Measurements from ENCODE around the gene NAPG. TPM values are rescaled to one million over a fixed set of nuclear protein-coding genes. Genes with fewer than 3 reads are reported as not detected.
"Not testable (repeated sequence)": the region's sequence is repeated elsewhere in the genome, so short reads cannot be mapped to it uniquely, and the experiment has no call there.

The NAPG gene
- total RNA-seq, 2 experiments from 2014 or later: 28.7 to 29.8 TPM

- no peaks in the 10 kb centered on the region for H3K9me3 Mint-ChIP-seq
- peaks cover 31% of the 10 kb centered on the region for H3K36me3 Mint-ChIP-seq
- POLR2A ChIA-PET: no interaction called here
- peaks cover 4% of the 10 kb centered on the region for H3K4me1 Mint-ChIP-seq
- no peaks in the 10 kb centered on the region for H3K27me3 Mint-ChIP-seq
- ATAC-seq (ENCODE audit: low read depth): no peak
- H3K27ac Mint-ChIP-seq: no peak overlapping the region
- no peak for DNase-seq
- H3K4me3 Mint-ChIP-seq: no peak overlapping the region
Measured at GRCh38 chr18:10543277-10543676, 17.4 kb downstream of the NAPG start.

- Mint-ChIP-seq H3K27ac (no peak overlapping the region), H3K36me3 (peaks cover 28% of the 10 kb centered on the region), H3K4me3 (no peak overlapping the region), H3K27me3 (no peaks in the 10 kb centered on the region), H3K4me1 (peaks cover 4% of the 10 kb centered on the region), H3K9me3 (no peaks in the 10 kb centered on the region)
- POLR2A ChIA-PET: no interaction called here
- no peak for DNase-seq
- no peak for ATAC-seq (ENCODE audit: low read depth)
Measured at GRCh38 chr18:10544093-10544748, 18.4 kb downstream of the NAPG start.

GRCh38 chr18:10546557-10547300 is 20.9 kb downstream of the NAPG start:
- Mint-ChIP-seq H3K9me3 (no peaks in the 10 kb centered on the region), H3K36me3 (peaks cover 32% of the 10 kb centered on the region), H3K27me3 (no peaks in the 10 kb centered on the region), H3K4me1 (peaks cover 4% of the 10 kb centered on the region), H3K27ac (no peak overlapping the region), H3K4me3 (no peak overlapping the region)
- DNase-seq (no peak), ATAC-seq (ENCODE audit: low read depth) (no peak)
- POLR2A ChIA-PET: no interaction called here

- DNase-seq (no peak), ATAC-seq (ENCODE audit: low read depth) (no peak)
- Mint-ChIP-seq H3K27ac (no peak overlapping the region), H3K4me3 (no peak overlapping the region), H3K27me3 (no peaks in the 10 kb centered on the region), H3K36me3 (peaks cover 29% of the 10 kb centered on the region), H3K9me3 (no peaks in the 10 kb centered on the region), H3K4me1 (no peaks in the 10 kb centered on the region)
- POLR2A ChIA-PET: no interaction called here
Measured at GRCh38 chr18:10552226-10552625, 26.4 kb downstream of the NAPG start.

GRCh38 chr18:10556251-10556650 is 30.4 kb downstream of the NAPG start:
- H3K27me3 Mint-ChIP-seq; H3K9me3 Mint-ChIP-seq; H3K4me1 Mint-ChIP-seq; ATAC-seq (ENCODE audit: low read depth); H3K27ac Mint-ChIP-seq; POLR2A ChIA-PET; DNase-seq; H3K4me3 Mint-ChIP-seq: not testable (repeated sequence)
- peaks cover 14% of the 10 kb centered on the region for H3K36me3 Mint-ChIP-seq

- no peak overlapping the region for H3K27ac Mint-ChIP-seq
- H3K4me1 Mint-ChIP-seq: peaks cover 4% of the 10 kb centered on the region
- peaks cover 12% of the 10 kb centered on the region for H3K36me3 Mint-ChIP-seq
- no peak overlapping the region for H3K4me3 Mint-ChIP-seq
- ATAC-seq (ENCODE audit: low read depth) (no peak), DNase-seq (no peak)
- POLR2A ChIA-PET: no interaction called here
- no peaks in the 10 kb centered on the region for H3K27me3 Mint-ChIP-seq
- H3K9me3 Mint-ChIP-seq: no peaks in the 10 kb centered on the region
Measured at GRCh38 chr18:10557085-10557677, 31.4 kb downstream of the NAPG start.

- DNase-seq (no peak), ATAC-seq (ENCODE audit: low read depth) (no peak)
- Mint-ChIP-seq H3K4me3 (no peak overlapping the region), H3K36me3 (peaks cover 12% of the 10 kb centered on the region), H3K9me3 (no peaks in the 10 kb centered on the region), H3K27me3 (no peaks in the 10 kb centered on the region), H3K4me1 (peaks cover 4% of the 10 kb centered on the region), H3K27ac (no peak overlapping the region)
- POLR2A ChIA-PET: no interaction called here
Measured at GRCh38 chr18:10558243-10558966, 32.6 kb downstream of the NAPG start.

- H3K9me3 Mint-ChIP-seq: no peaks in the 10 kb centered on the region
- POLR2A ChIA-PET: no interaction called here
- no peak for DNase-seq
- no peak overlapping the region for H3K4me3 Mint-ChIP-seq
- H3K27me3 Mint-ChIP-seq: no peaks in the 10 kb centered on the region
- no peak for ATAC-seq (ENCODE audit: low read depth)
- H3K36me3 Mint-ChIP-seq: peaks cover 12% of the 10 kb centered on the region
- H3K27ac Mint-ChIP-seq: no peak overlapping the region
- H3K4me1 Mint-ChIP-seq: peaks cover 4% of the 10 kb centered on the region
Measured at GRCh38 chr18:10558967-10559298, 33.1 kb downstream of the NAPG start.

- peaks cover 4% of the 10 kb centered on the region for H3K4me1 Mint-ChIP-seq
- POLR2A ChIA-PET: no interaction called here
- peaks cover 12% of the 10 kb centered on the region for H3K36me3 Mint-ChIP-seq
- H3K4me3 Mint-ChIP-seq: peak overlapping the region; percentile 15
- no peaks in the 10 kb centered on the region for H3K27me3 Mint-ChIP-seq
- H3K9me3 Mint-ChIP-seq: no peaks in the 10 kb centered on the region
- DNase-seq (no peak), ATAC-seq (ENCODE audit: low read depth) (peak; percentile 39)
- peak overlapping the region; percentile 30 for H3K27ac Mint-ChIP-seq
Measured at GRCh38 chr18:10559553-10560451, 34.0 kb downstream of the NAPG start.

- no peaks in the 10 kb centered on the region for H3K27me3 Mint-ChIP-seq
- peaks cover 9% of the 10 kb centered on the region for H3K36me3 Mint-ChIP-seq
- peaks cover 4% of the 10 kb centered on the region for H3K4me1 Mint-ChIP-seq
- no peak overlapping the region for H3K4me3 Mint-ChIP-seq
- no peaks in the 10 kb centered on the region for H3K9me3 Mint-ChIP-seq
- ATAC-seq (ENCODE audit: low read depth): peak; percentile 54
- POLR2A ChIA-PET: interaction anchor here (0.6 kb wide), 1 partner anchor 242 kb away, joined by 3 read pairs; no protein-coding TSS in a partner anchor
- DNase-seq: peak; percentile 44
- no peak overlapping the region for H3K27ac Mint-ChIP-seq
Measured at GRCh38 chr18:10560452-10561045, 34.7 kb downstream of the NAPG start.

GRCh38 chr18:10562773-10563160 is 36.9 kb downstream of the NAPG start:
- Mint-ChIP-seq H3K4me1 (peaks cover 4% of the 10 kb centered on the region), H3K27ac (no peak overlapping the region), H3K36me3 (peaks cover 1% of the 10 kb centered on the region), H3K27me3 (no peaks in the 10 kb centered on the region), H3K4me3 (no peak overlapping the region), H3K9me3 (no peaks in the 10 kb centered on the region)
- DNase-seq (no peak), ATAC-seq (ENCODE audit: low read depth) (no peak)
- POLR2A ChIA-PET: no interaction called here

- H3K4me3 Mint-ChIP-seq: no peak overlapping the region
- peaks cover 4% of the 10 kb centered on the region for H3K4me1 Mint-ChIP-seq
- peaks cover 1% of the 10 kb centered on the region for H3K36me3 Mint-ChIP-seq
- no peak overlapping the region for H3K27ac Mint-ChIP-seq
- H3K27me3 Mint-ChIP-seq: no peaks in the 10 kb centered on the region
- POLR2A ChIA-PET: no interaction called here
- no peaks in the 10 kb centered on the region for H3K9me3 Mint-ChIP-seq
- ATAC-seq (ENCODE audit: low read depth) (no peak), DNase-seq (no peak)
Measured at GRCh38 chr18:10563886-10564285, 38.1 kb downstream of the NAPG start.

All from activated naive CD8-positive, alpha-beta T cell treated with anti-CD3 and anti-CD28 coated beads, Interleukin-2, amount 10 ng/mL, durations not matched to agents 7 days and 5 days (primary cell).